ENCODE data around the gene WWOX. TPM values are rescaled to one million over a fixed set of nuclear protein-coding genes. Genes with fewer than 3 reads are reported as not detected.
A peak's percentile ranks its signal among the peaks of the same experiment; 100 is the strongest.
"Not testable (repeated sequence)": the region's sequence is repeated elsewhere in the genome, so short reads cannot be mapped to it uniquely, and the experiment has no call there.

Gene WWOX
- total RNA-seq, 1 donor from 2014 or later, result 16.1 TPM

DNA sequence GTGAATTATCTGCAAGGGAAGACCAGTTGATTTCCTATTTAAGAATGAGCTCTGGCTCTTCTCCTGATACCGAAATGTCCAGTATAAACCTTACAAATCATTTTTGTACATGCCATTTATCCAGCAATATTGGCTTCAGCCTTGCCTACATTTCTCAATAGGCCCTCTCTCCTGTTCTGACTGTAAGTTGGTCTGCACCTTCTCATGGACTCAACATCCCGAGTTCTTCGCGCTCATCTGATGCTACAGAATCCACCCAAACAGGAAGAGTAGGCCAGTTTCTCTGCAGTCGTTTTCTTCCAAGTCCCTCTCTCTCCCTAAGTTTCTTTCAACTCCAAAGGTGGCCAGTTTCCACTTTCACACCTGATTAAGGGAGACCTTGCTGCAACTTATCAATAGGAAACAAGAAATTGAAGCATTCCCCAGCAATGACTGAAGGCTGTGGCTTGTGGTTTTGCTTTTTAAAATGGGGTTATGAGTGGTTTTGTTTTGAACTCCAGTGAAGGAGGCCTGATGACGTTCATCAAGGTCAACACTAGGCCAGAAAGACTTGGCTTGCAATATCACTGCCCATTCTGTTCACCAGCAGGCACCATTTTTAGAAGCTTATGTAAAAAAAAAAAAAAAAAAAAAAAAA lies 1118.0 kb downstream of the WWOX start:
- peak overlapping the region; percentile 50 for H3K27ac Mint-ChIP-seq
- H3K4me3 Mint-ChIP-seq, result peak overlapping the region; percentile 4
- H3K9me3 Mint-ChIP-seq, result peaks cover 7% of the 10 kb centered on the region
- H3K27me3 Mint-ChIP-seq, result peaks cover 7% of the 10 kb centered on the region
- H3K4me1 Mint-ChIP-seq, result peaks cover 22% of the 10 kb centered on the region
- H3K36me3 Mint-ChIP-seq (ENCODE audit: low read depth), result peaks cover 3% of the 10 kb centered on the region
- peak; percentile 80 for DNase-seq
- intact Hi-C loops (cut with micrococcal nuclease), result loop anchor here (1.0 to 5.0 kb wide), 6 partner anchors 55 to 385 kb away; no protein-coding TSS in a partner anchor

DNA sequence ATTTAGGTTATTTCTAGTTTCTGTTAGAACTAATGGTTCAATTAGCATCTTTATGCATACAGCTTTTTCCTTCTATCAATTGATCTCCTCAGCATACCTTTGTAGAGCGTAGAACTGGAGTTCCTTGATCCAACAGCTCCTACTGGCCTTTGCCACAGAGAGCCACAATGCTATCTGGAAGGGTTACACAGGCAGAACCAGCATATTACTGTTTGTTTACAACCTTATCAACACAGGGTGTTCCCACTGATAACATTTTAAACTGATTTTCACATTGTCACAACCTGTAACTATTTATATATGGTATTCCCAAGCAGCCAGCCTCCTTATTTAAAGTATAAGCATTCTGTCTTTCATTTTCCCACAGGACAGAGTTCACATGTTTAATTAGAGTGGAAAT lies 1118.9 kb downstream of the WWOX start:
- Mint-ChIP-seq H3K27me3 (peaks cover 9% of the 10 kb centered on the region), H3K27ac (peak overlapping the region; percentile 31), H3K36me3 (ENCODE audit: low read depth) (peaks cover 3% of the 10 kb centered on the region), H3K4me3 (no peak overlapping the region), H3K4me1 (peaks cover 21% of the 10 kb centered on the region), H3K9me3 (peaks cover 13% of the 10 kb centered on the region)
- DNase-seq, result no peak
- intact Hi-C loops (cut with micrococcal nuclease), result loop anchor here (5.0 kb wide), 2 partner anchors 56 to 141 kb away; no protein-coding TSS in a partner anchor

DNA sequence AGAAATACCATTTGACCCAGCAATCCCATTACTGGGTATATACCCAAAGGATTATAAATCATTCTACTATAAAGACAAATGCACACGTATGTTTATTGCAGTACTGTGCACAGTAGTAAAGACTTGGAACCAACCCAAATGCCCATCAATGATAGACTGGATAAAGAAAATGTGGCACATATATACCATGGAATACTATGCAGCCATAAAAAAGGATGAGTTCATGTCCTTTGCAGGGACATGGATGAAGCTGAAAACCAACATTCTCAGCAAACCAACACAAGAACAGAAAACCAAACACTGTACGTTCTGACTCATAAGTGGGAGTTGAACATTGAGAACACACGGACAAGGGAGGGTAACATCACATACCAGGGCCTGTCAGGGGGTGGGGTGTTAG lies 1126.5 kb downstream of the WWOX start:
- H3K4me1 Mint-ChIP-seq; intact Hi-C loops (cut with micrococcal nuclease); DNase-seq; H3K4me3 Mint-ChIP-seq; H3K36me3 Mint-ChIP-seq (ENCODE audit: low read depth); H3K27ac Mint-ChIP-seq: not testable (repeated sequence)
- peaks cover 10% of the 10 kb centered on the region for H3K9me3 Mint-ChIP-seq
- H3K27me3 Mint-ChIP-seq, result peaks cover 17% of the 10 kb centered on the region

DNA sequence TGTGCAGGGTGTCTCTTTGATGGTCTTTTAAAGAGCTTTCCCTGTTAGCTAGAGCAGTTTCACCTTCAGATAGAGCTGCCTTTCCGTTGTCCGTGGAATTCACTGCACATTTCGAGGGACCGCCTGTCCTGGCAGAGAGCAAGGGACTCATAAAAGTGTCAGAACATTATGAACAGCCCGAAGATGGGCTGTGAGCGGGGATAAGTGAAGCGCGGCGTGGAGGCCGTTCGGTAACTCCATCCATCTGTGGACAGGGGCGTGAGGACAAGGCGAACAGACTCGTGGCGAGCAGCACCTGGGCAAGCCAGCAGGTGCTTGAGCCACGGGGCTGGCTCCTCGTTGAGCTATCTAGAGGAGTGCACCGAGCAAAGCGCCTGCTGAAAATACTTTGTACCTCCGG lies 1129.9 kb downstream of the WWOX start:
- no peak overlapping the region for H3K4me3 Mint-ChIP-seq
- no peaks in the 10 kb centered on the region for H3K36me3 Mint-ChIP-seq (ENCODE audit: low read depth)
- peaks cover 4% of the 10 kb centered on the region for H3K9me3 Mint-ChIP-seq
- intact Hi-C loops (cut with micrococcal nuclease), result no loop called here
- no peaks in the 10 kb centered on the region for H3K4me1 Mint-ChIP-seq
- no peak overlapping the region for H3K27ac Mint-ChIP-seq
- H3K27me3 Mint-ChIP-seq, result peaks cover 11% of the 10 kb centered on the region
- DNase-seq, result no peak

- intact Hi-C loops (cut with micrococcal nuclease); DNase-seq; H3K4me1 Mint-ChIP-seq; H3K4me3 Mint-ChIP-seq; H3K36me3 Mint-ChIP-seq (ENCODE audit: low read depth); H3K27ac Mint-ChIP-seq: not testable (repeated sequence)
- Mint-ChIP-seq H3K9me3 (peaks cover 16% of the 10 kb centered on the region), H3K27me3 (peaks cover 22% of the 10 kb centered on the region)
Measured at GRCh38 chr16:79245700-79246099, 1146.2 kb downstream of the WWOX start.

GRCh38 chr16:79247386-79247785 lies 1147.9 kb downstream of the WWOX start:
- no peaks in the 10 kb centered on the region for H3K4me1 Mint-ChIP-seq
- no peak overlapping the region for H3K27ac Mint-ChIP-seq

DNA sequence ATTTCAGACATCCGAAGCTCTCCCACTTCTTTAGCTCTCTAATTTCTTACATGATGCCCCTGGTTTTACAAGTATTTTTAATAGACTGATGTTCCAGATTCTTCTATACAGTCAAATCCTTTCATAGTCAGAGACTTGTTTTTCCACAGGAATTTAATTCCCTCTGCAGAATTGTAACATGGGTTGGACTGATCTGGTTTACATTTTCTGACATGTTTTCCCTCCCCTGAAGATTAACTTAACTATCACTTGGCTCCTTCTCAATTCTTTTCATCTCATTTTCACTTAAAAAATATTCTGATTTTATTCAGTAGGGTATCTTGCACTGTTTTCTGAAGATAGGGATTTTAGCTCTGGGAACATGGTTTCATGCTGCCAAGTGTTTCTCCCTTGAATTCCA lies 1148.9 kb downstream of the WWOX start:
- no peak for DNase-seq
- Mint-ChIP-seq H3K4me3 (no peak overlapping the region), H3K9me3 (peaks cover 11% of the 10 kb centered on the region), H3K36me3 (ENCODE audit: low read depth) (peaks cover 5% of the 10 kb centered on the region), H3K4me1 (no peaks in the 10 kb centered on the region), H3K27ac (no peak overlapping the region), H3K27me3 (peaks cover 14% of the 10 kb centered on the region)
- intact Hi-C loops (cut with micrococcal nuclease), result no loop called here

More at GRCh38 chr16:79247386-79247785, 1147.9 kb downstream of the WWOX start:
- no peak overlapping the region for H3K4me3 Mint-ChIP-seq
- H3K36me3 Mint-ChIP-seq (ENCODE audit: low read depth), result peaks cover 5% of the 10 kb centered on the region
- intact Hi-C loops (cut with micrococcal nuclease), result no loop called here
- H3K9me3 Mint-ChIP-seq, result peaks cover 11% of the 10 kb centered on the region
- no peak for DNase-seq
- peaks cover 18% of the 10 kb centered on the region for H3K27me3 Mint-ChIP-seq

- DNase-seq, result no peak
- intact Hi-C loops (cut with micrococcal nuclease), result no loop called here
- Mint-ChIP-seq H3K9me3 (no peaks in the 10 kb centered on the region), H3K27me3 (peaks cover 6% of the 10 kb centered on the region), H3K27ac (no peak overlapping the region), H3K4me3 (no peak overlapping the region), H3K4me1 (no peaks in the 10 kb centered on the region), H3K36me3 (ENCODE audit: low read depth) (peaks cover 3% of the 10 kb centered on the region)
Measured at GRCh38 chr16:79250502-79251098, 1151.1 kb downstream of the WWOX start.

DNA sequence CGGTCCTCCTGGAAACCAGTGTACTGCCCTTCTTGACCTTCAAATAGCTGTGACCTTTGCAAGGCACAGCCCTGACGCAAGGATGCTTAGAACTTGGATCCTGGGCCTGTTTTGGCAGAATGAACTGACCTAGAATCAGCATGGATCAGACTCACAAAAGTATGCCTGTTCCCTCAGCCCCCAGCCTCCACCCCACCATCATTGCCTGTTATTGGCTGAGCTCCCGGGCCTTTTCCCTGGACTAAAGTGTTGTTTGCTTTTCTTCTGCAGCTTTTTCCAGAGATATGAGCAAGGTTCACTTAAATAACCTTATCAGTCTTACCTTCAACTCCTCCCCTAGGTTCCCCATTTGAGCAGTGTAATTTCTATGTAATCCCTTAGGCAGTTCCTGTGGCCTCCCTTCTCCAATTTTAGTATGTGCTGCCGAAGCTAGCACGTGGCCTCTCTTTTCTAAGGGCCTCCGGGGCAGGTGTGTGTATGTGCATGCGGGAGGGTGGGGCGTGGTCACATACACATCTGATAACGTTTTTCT lies 1153.7 kb downstream of the WWOX start:
- H3K27ac Mint-ChIP-seq, result no peak overlapping the region
- H3K27me3 Mint-ChIP-seq, result peaks cover 6% of the 10 kb centered on the region
- H3K36me3 Mint-ChIP-seq (ENCODE audit: low read depth), result peaks cover 2% of the 10 kb centered on the region
- DNase-seq, result no peak
- no peaks in the 10 kb centered on the region for H3K4me1 Mint-ChIP-seq
- H3K4me3 Mint-ChIP-seq, result no peak overlapping the region
- intact Hi-C loops (cut with micrococcal nuclease), result no loop called here
- no peaks in the 10 kb centered on the region for H3K9me3 Mint-ChIP-seq

GRCh38 chr16:79257953-79258490 lies 1158.6 kb downstream of the WWOX start:
- Mint-ChIP-seq H3K4me3 (no peak overlapping the region), H3K9me3 (no peaks in the 10 kb centered on the region), H3K27ac (no peak overlapping the region), H3K27me3 (peaks cover 7% of the 10 kb centered on the region), H3K4me1 (peaks cover 17% of the 10 kb centered on the region), H3K36me3 (ENCODE audit: low read depth) (no peaks in the 10 kb centered on the region)
- DNase-seq, result no peak
- intact Hi-C loops (cut with micrococcal nuclease), result no loop called here

- H3K9me3 Mint-ChIP-seq, result peaks cover 12% of the 10 kb centered on the region
- DNase-seq; intact Hi-C loops (cut with micrococcal nuclease); H3K4me3 Mint-ChIP-seq; H3K36me3 Mint-ChIP-seq (ENCODE audit: low read depth); H3K27me3 Mint-ChIP-seq: not testable (repeated sequence)
- peak overlapping the region; percentile 15 for H3K27ac Mint-ChIP-seq
- peaks cover 30% of the 10 kb centered on the region for H3K4me1 Mint-ChIP-seq
Measured at GRCh38 chr16:79260890-79261289, 1161.4 kb downstream of the WWOX start.

DNA sequence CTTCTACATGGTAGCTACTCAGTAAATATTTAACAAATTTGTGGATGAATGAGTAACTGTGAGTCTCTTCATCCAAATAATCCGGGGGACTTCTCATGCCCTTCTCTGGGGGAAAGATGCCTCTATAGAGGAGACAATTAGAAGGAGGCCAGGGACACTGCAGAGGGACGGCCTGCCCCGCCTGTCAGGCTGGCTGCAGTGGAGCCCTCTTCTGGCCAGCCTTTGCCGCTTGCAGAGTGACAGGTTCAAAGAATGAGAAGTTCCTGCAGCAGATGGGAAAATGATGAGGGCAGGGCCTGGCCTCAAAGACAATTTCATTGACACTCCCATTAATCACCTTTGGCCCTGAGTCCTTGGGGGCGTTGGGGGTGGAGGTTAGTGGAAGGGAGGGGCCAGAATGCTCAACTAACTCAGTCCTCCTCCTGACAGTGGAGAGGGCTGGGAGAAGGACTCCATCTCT lies 1162.1 kb downstream of the WWOX start:
- no peak overlapping the region for H3K27ac Mint-ChIP-seq
- peaks cover 30% of the 10 kb centered on the region for H3K4me1 Mint-ChIP-seq
- peak; percentile 80 for DNase-seq
- H3K27me3 Mint-ChIP-seq, result peaks cover 9% of the 10 kb centered on the region
- H3K4me3 Mint-ChIP-seq, result no peak overlapping the region
- H3K36me3 Mint-ChIP-seq (ENCODE audit: low read depth), result no peaks in the 10 kb centered on the region
- intact Hi-C loops (cut with micrococcal nuclease), result no loop called here
- peaks cover 15% of the 10 kb centered on the region for H3K9me3 Mint-ChIP-seq

- H3K4me1 Mint-ChIP-seq, result peaks cover 34% of the 10 kb centered on the region
- peaks cover 9% of the 10 kb centered on the region for H3K27me3 Mint-ChIP-seq
- H3K36me3 Mint-ChIP-seq (ENCODE audit: low read depth), result no peaks in the 10 kb centered on the region
- no peak for DNase-seq
- H3K9me3 Mint-ChIP-seq, result peaks cover 18% of the 10 kb centered on the region
- H3K27ac Mint-ChIP-seq, result no peak overlapping the region
- intact Hi-C loops (cut with micrococcal nuclease), result no loop called here
- no peak overlapping the region for H3K4me3 Mint-ChIP-seq
Measured at GRCh38 chr16:79261944-79262552, 1162.6 kb downstream of the WWOX start.
